B cell (primary cell): ENCODE measurements around the gene NID1. TPM values are rescaled to one million over a fixed set of nuclear protein-coding genes. Genes with fewer than 3 reads are reported as not detected.

ENCODE experiments used
- ATAC-seq: fragments of 200-7000 bp; cut with Tn5 transposase; one replicate; pipeline ENCODE4 v1.10.0; 2021; ENCODE audit warnings: low read depth, mild to moderate bottlenecking, moderate number of reproducible peaks, moderate library complexity
- CTCF ChIA-PET: fragments of 350-600 bp; sonication (Branson Sonifier 250); formaldehyde crosslinking; loops from one replicate; lab custom pipeline; 2021; ENCODE audit warnings: antibody characterized with exemption, inconsistent platforms; lab: Charles Lee
- POLR2A ChIA-PET: fragments of 350-600 bp; sonication (Branson Sonifier 250); formaldehyde crosslinking; loops from one replicate; lab custom pipeline; 2021; ENCODE audit warnings: antibody characterized with exemption; lab: Charles Lee
- DNase-seq: peaks from one replicate; pipeline ENCODE4 v3.0.0; 2013
- H2AFZ ChIP-seq: 2 replicates; pipeline ENCODE4 v1.6.1; 2012; ENCODE audit warnings: mild to moderate bottlenecking, low read depth, low read length; ENCODE audit not compliant: insufficient read depth, poor library complexity, severe bottlenecking
- H3K27ac ChIP-seq, 2 donors: 1 replicate in 1 of 2; 2 replicates in 1 of 2; pipeline ENCODE4 v1.5.1; 2012 to 2013; ENCODE audit warnings: low read length in 2 of 2, mild to moderate bottlenecking in 2 of 2, moderate library complexity in 1 of 2
- H3K27me3 ChIP-seq, 4 experiments: fragments of 200-600 bp in 1 of 4; sonication (generic) in 1 of 4; replicated peaks in 1 of 4; 1 replicate in 2 of 4; 2 replicates in 2 of 4; pipeline versions ENCODE4 v1.6.1 to v1.7.0; 2013 to 2016; ENCODE audit warnings: low read length in 3 of 4, mild to moderate bottlenecking in 2 of 4, mixed read lengths in 1 of 4, moderate library complexity in 1 of 4; ENCODE audit not compliant: insufficient read depth in 4 of 4, control insufficient read depth in 3 of 4; ENCODE audit errors: control extremely low read depth in 1 of 4
- H3K36me3 ChIP-seq, 2 experiments: replicated peaks in 1 of 2; 1 replicate in 1 of 2; 2 replicates in 1 of 2; pipeline versions ENCODE4 v1.6.1 to v1.7.1; 2013; ENCODE audit warnings: low read length in 1 of 2; ENCODE audit not compliant: insufficient read depth in 2 of 2, control insufficient read depth in 1 of 2; ENCODE audit errors: control extremely low read depth in 1 of 2, extremely low read depth in 1 of 2
- H3K4me1 ChIP-seq, 2 donors: fragments of 200-600 bp in 1 of 2; sonication (generic) in 1 of 2; 1 replicate in 1 of 2; 2 replicates in 1 of 2; pipeline versions ENCODE4 v1.5.1 to v1.6.1; 2013 to 2017; ENCODE audit warnings: low read length in 2 of 2; ENCODE audit not compliant: control insufficient read depth in 2 of 2, insufficient read depth in 2 of 2
- H3K4me2 ChIP-seq: replicated peaks from 2 replicates; pipeline ENCODE3; 2012; ENCODE audit warnings: mild to moderate bottlenecking, low read depth, low read length; ENCODE audit not compliant: poor library complexity, severe bottlenecking
- H3K4me3 ChIP-seq, 5 experiments: fragments of 200-600 bp in 1 of 5; sonication (generic) in 1 of 5; 1 replicate in 3 of 5; 2 replicates in 2 of 5; pipeline versions ENCODE4 v1.5.1 to v1.7.0; 2011 to 2016; ENCODE audit warnings: low read length in 4 of 5, mild to moderate bottlenecking in 4 of 5, low read depth in 2 of 5, control low read depth in 1 of 5, moderate library complexity in 1 of 5; ENCODE audit not compliant: insufficient read depth in 1 of 5; ENCODE audit errors: control extremely low read depth in 1 of 5, extremely low read depth in 1 of 5
- H3K79me2 ChIP-seq: fragments of 200-600 bp; sonication (generic); one replicate; pipeline ENCODE4 v1.6.0; 2016; ENCODE audit warnings: low read length; ENCODE audit not compliant: control insufficient read depth, insufficient read depth
- H3K9ac ChIP-seq: fragments of 200-600 bp; sonication (generic); 2 replicates; pipeline ENCODE4 v1.6.1; 2017; ENCODE audit warnings: mild to moderate bottlenecking, low read length, moderate library complexity
- H3K9me3 ChIP-seq, 3 donors: one replicate each; pipeline versions ENCODE4 v1.6.1 to v1.7.1; 2013; ENCODE audit warnings: low read length in 2 of 3; ENCODE audit not compliant: control insufficient read depth in 2 of 3, insufficient read depth in 1 of 3; ENCODE audit errors: control extremely low read depth in 1 of 3
- H4K20me1 ChIP-seq: 2 replicates; pipeline ENCODE4 v1.6.0; 2012; ENCODE audit warnings: mild to moderate bottlenecking, low read length; ENCODE audit not compliant: insufficient read depth, control insufficient read depth, poor library complexity, severe bottlenecking
- H3K27ac Mint-ChIP-seq: one replicate; pipeline ENCODE4 v1.8.0; 2021; ENCODE audit warnings: mixed read lengths
- H3K27me3 Mint-ChIP-seq: one replicate; pipeline ENCODE4 v1.8.0; 2021; ENCODE audit warnings: mixed read lengths
- H3K4me1 Mint-ChIP-seq: one replicate; pipeline ENCODE4 v1.8.0; 2021; ENCODE audit warnings: mixed read lengths
- H3K4me3 Mint-ChIP-seq: one replicate; pipeline ENCODE4 v1.8.0; 2021; ENCODE audit warnings: mixed read lengths
- H3K9me3 Mint-ChIP-seq: one replicate; pipeline ENCODE4 v1.8.0; 2022; ENCODE audit warnings: mixed read lengths; ENCODE audit not compliant: insufficient read depth
- CTCF ChIP-seq: fragments of 200-600 bp; IDR thresholded peaks from one replicate; pipeline ENCODE4 v1.8.0; 2022; ENCODE audit warnings: antibody characterized with exemption, mild to moderate bottlenecking
- EZH2 ChIP-seq: IDR thresholded peaks from 2 replicates; pipeline ENCODE4 v1.6.1; 2012; ENCODE audit warnings: borderline replicate concordance, low read depth, mild to moderate bottlenecking, moderate library complexity, low read length; ENCODE audit not compliant: insufficient read depth, poor library complexity, severe bottlenecking
- WGBS: methylation state at CpG from one replicate; pipeline ENCODE4 v1.1.5; 2013; ENCODE audit warnings: missing lambda C conversion rate; ENCODE audit not compliant: insufficient coverage; 5-methylcytosine and 5-hydroxymethylcytosine counted together
- intact Hi-C: fragments of 100-400 bp; cut with micrococcal nuclease; formaldehyde crosslinking; loops from one replicate; pipeline ENCODE4 v1.10.0; 2022
- polyA plus RNA-seq: library from polyadenylated mRNA; depleted of rRNA; stranded (reverse); fragments of >200 nt; gene quantifications from 2 replicates; pipeline ENCODE4 v1.2.3, GENCODE V29; 2012
- total RNA-seq, 2 donors: library from RNA; stranded (reverse); fragments of 120-200 nt in 1 of 2; gene quantifications; 1 replicate in 1 of 2; 2 replicates in 1 of 2; pipeline versions ENCODE4 v1.2.3 to v1.2.4, GENCODE V29; 2013 to 2022

NID1 gene
- total and polyA plus RNA-seq, 2 donors (not counting 1 experiment from before 2014, with no cell fraction given): 0.06 TPM; not detected in 1

GRCh38 chr1:236103646-236104218 lies 38.8 kb upstream of the NID1 start:
- no peaks in the 10 kb centered on the region for H4K20me1 ChIP-seq
- H3K27me3 ChIP-seq: peaks cover 0 to 3% (median 0%) of the 10 kb centered on the region in 4 experiments
- DNase-seq: peak; percentile 74
- TF ChIP-seq CTCF (peak; percentile 94), EZH2 (no peak)
- Mint-ChIP-seq H3K4me3 (no peak overlapping the region), H3K27me3 (peaks cover 4% of the 10 kb centered on the region), H3K27ac (no peak overlapping the region), H3K4me1 (peaks cover 2% of the 10 kb centered on the region), H3K9me3 (no peaks in the 10 kb centered on the region)
- no peak overlapping the region for H3K4me2 ChIP-seq
- H3K79me2 ChIP-seq: no peaks in the 10 kb centered on the region
- H3K9me3 ChIP-seq: peaks cover 0 to 2% (median 0%) of the 10 kb centered on the region in 3 donors
- peak; percentile 56 for ATAC-seq
- H3K9ac ChIP-seq: no peak overlapping the region
- H3K36me3 ChIP-seq: no peaks in the 10 kb centered on the region
- intact Hi-C loops: loop anchor here (1.0 to 10.0 kb wide), 2 partner anchors 181 to 387 kb away; partner anchors contain the start of gene ERO1B
- POLR2A ChIA-PET: no interaction called here
- no peak overlapping the region for H3K4me3 ChIP-seq
- H2AFZ ChIP-seq: peak overlapping the region; percentile 50
- H3K27ac ChIP-seq: no peak overlapping the region
- H3K4me1 ChIP-seq: peaks cover 0 to 3% of the 10 kb centered on the region in 2 donors
- WGBS: 25% methylated on average over 12 of the region's 13 CpGs
- CTCF ChIA-PET: interaction anchor here (0.6 to 12.0 kb wide), 6 partner anchors 136 to 1458 kb away, joined by 3 to 174 read pairs (median 4); no protein-coding TSS in a partner anchor

- intact Hi-C loops: loop anchor here (1.0 to 10.0 kb wide), 2 partner anchors 182 to 387 kb away; partner anchors contain the start of gene ERO1B
- no peak overlapping the region for H2AFZ ChIP-seq
- H3K4me3 ChIP-seq: no peak overlapping the region
- TF ChIP-seq EZH2 (no peak), CTCF (no peak)
- ChIA-PET CTCF (interaction anchor here (0.7 to 12.0 kb wide), 3 partner anchors 178 to 655 kb away, joined by 3 to 174 read pairs (median 3); no protein-coding TSS in a partner anchor), POLR2A (no interaction called here)
- H4K20me1 ChIP-seq: no peaks in the 10 kb centered on the region
- no peak for ATAC-seq
- H3K9ac ChIP-seq: no peak overlapping the region
- H3K4me1 ChIP-seq: peaks cover 0 to 3% of the 10 kb centered on the region in 2 donors
- no peak for DNase-seq
- H3K27me3 ChIP-seq: peaks cover 0 to 3% (median 0%) of the 10 kb centered on the region in 4 experiments
- peaks cover 2% of the 10 kb centered on the region for H3K4me1 Mint-ChIP-seq
- H3K4me2 ChIP-seq: no peak overlapping the region
- no peak overlapping the region for H3K4me3 Mint-ChIP-seq
- H3K27ac ChIP-seq: no peak overlapping the region
- no peaks in the 10 kb centered on the region for H3K36me3 ChIP-seq
- no peaks in the 10 kb centered on the region for H3K79me2 ChIP-seq
- WGBS: 48% methylated on average over 4 of the region's 7 CpGs
- H3K27me3 Mint-ChIP-seq: peaks cover 4% of the 10 kb centered on the region
- no peak overlapping the region for H3K27ac Mint-ChIP-seq
- H3K9me3 Mint-ChIP-seq: no peaks in the 10 kb centered on the region
- peaks cover 0 to 2% (median 0%) of the 10 kb centered on the region in 3 donors for H3K9me3 ChIP-seq
Observed at GRCh38 chr1:236103059-236103458, 38.2 kb upstream of the NID1 start.
